SK-N-SH treated with all-trans-retinoic acid at 6 μM for 48 hours (cell line): ENCODE measurements around the gene FBLN2.

Experiments used
- BACH2 ChIP-seq: fragments of 250-450 bp; sonication (Bioruptor Pico); IDR thresholded peaks from 2 replicates; pipeline ENCODE4 v1.9.0; 2021; ENCODE audit warnings: mild to moderate bottlenecking, borderline replicate concordance
- CSDC2 ChIP-seq: fragments of 250-450 bp; sonication (Bioruptor Pico); IDR thresholded peaks from 2 replicates; pipeline ENCODE4 v1.5.0; 2020; ENCODE audit warnings: mild to moderate bottlenecking, moderate library complexity
- ISL1 ChIP-seq: fragments of 250-450 bp; sonication (Bioruptor Pico); IDR thresholded peaks from 2 replicates; pipeline ENCODE4 v2.1.2; 2022; ENCODE audit warnings: mild to moderate bottlenecking, moderate library complexity
- OSR1 ChIP-seq: fragments of 250-450 bp; sonication (Bioruptor Pico); IDR thresholded peaks from 2 replicates; pipeline ENCODE4 v1.8.0; 2022; ENCODE audit warnings: moderate library complexity, mild to moderate bottlenecking, inconsistent platforms
- PATZ1 ChIP-seq: fragments of 250-450 bp; sonication (Bioruptor Pico); IDR thresholded peaks from 2 replicates; pipeline ENCODE4 v1.8.0; 2020; ENCODE audit warnings: mild to moderate bottlenecking, moderate library complexity, borderline replicate concordance
- POU6F1 ChIP-seq: fragments of 250-450 bp; sonication (Bioruptor Pico); IDR thresholded peaks from 2 replicates; pipeline ENCODE4 v1.8.0; 2021; ENCODE audit warnings: low read depth, mild to moderate bottlenecking, moderate library complexity, borderline replicate concordance
- PPARA ChIP-seq: fragments of 250-450 bp; sonication (Bioruptor Pico); IDR thresholded peaks from 2 replicates; pipeline ENCODE4 v1.5.0; 2020; ENCODE audit warnings: mild to moderate bottlenecking, borderline replicate concordance
- SNAI2 ChIP-seq: fragments of 250-450 bp; sonication (Bioruptor Pico); IDR thresholded peaks from 2 replicates; pipeline ENCODE4 v1.5.0; 2020; ENCODE audit warnings: mild to moderate bottlenecking, moderate library complexity
- TSHZ2 ChIP-seq: fragments of 250-450 bp; sonication (Bioruptor Pico); IDR thresholded peaks from 2 replicates; pipeline ENCODE4 v1.5.0; 2020; ENCODE audit warnings: mild to moderate bottlenecking, moderate library complexity
- ZFP3 ChIP-seq: fragments of 250-450 bp; sonication (Bioruptor Pico); IDR thresholded peaks from 2 replicates; pipeline ENCODE4 v1.5.0; 2020; ENCODE audit warnings: mild to moderate bottlenecking, moderate library complexity
- ZNF565 ChIP-seq: fragments of 450-650 bp; formaldehyde crosslinking; conservative IDR thresholded peaks from 2 replicates; pipeline ENCODE4 v1.5.0; 2020; ENCODE audit warnings: low read depth, mild to moderate bottlenecking, moderate library complexity

DNA sequence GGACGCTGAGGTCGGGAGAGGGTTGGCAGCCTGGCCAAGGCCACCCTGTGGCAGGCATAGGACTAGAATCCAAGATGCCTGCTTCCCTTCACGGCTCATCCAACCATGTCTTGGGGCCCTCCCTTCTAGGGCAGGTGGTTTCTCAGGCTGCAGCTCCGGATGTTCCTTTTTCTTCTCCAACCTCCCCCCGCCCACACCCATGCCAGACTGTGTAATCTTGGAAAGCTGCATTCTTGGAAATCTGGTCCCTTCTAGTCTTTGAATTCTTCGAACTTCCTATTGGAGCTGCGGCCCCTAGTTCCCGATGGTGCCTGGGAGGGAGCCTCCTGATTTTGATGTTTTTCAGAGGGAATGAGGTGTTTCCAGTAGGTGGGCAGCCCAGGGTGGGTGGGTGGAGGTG, 109.8 kb downstream of the FBLN2 start:
- TF ChIP-seq ISL1 (CRISPR knock-in tag) (no peak), SNAI2 (no peak), PPARA (CRISPR knock-in tag) (no peak), ZNF565 (CRISPR knock-in tag) (no peak), OSR1 (CRISPR knock-in tag) (no peak), TSHZ2 (no peak), POU6F1 (no peak), ZFP3 (no peak), CSDC2 (no peak), PATZ1 (CRISPR knock-in tag) (no peak), BACH2 (CRISPR knock-in tag) (no peak)
